Ascending aorta (tissue), 2 donors: ENCODE data around the gene TMEM100. TPM values are rescaled to one million over a fixed set of nuclear protein-coding genes. Genes with fewer than 3 reads are reported as not detected.
"Not testable (repeated sequence)": the region's sequence is repeated elsewhere in the genome, so short reads cannot be mapped to it uniquely, and the experiment has no call there.

Source experiments
- DNase-seq, 2 donors: peaks; one replicate each; pipeline ENCODE4 v3.0.0-alpha.2; 2019; ENCODE audit warnings: low spot score in 2 of 2
- H3K27ac ChIP-seq, 2 donors: fragments of 200-600 bp; sonication (generic); one replicate each; pipeline ENCODE4 v1.5.1; 2016 to 2017; ENCODE audit warnings: mild to moderate bottlenecking in 1 of 2
- H3K27me3 ChIP-seq: fragments of 200-600 bp; sonication (generic); one replicate; pipeline ENCODE4 v1.5.1; 2017
- H3K36me3 ChIP-seq, 2 donors: fragments of 200-600 bp; sonication (generic); one replicate each; pipeline ENCODE4 v1.5.1; 2016
- H3K4me1 ChIP-seq, 2 donors: fragments of 200-600 bp; sonication (generic); one replicate each; pipeline ENCODE4 v1.5.1; 2016 to 2017; ENCODE audit warnings: mild to moderate bottlenecking in 1 of 2
- H3K4me3 ChIP-seq, 2 donors: fragments of 200-600 bp; sonication (generic); one replicate each; pipeline ENCODE4 v1.5.1; 2016 to 2017; ENCODE audit warnings: mild to moderate bottlenecking in 1 of 2
- H3K9me3 ChIP-seq, 2 donors: fragments of 200-600 bp; sonication (generic); one replicate each; pipeline ENCODE4 v1.5.1; 2016
- intact Hi-C: fragments of 100-400 bp; cut with DNase I; formaldehyde crosslinking; loops from one replicate; pipeline ENCODE4 v1.15.1; 2023
- total RNA-seq: library from RNA; depleted of rRNA; stranded (reverse); fragments of >200 nt; gene quantifications from one replicate; pipeline ENCODE4 v1.1.0, GENCODE V29; 2016
- TF ChIP-seq, protein P1 (sequence below), 3 experiments: fragments of 200-600 bp in 2 of 3; fragments of 450-650 bp in 1 of 3; sonication (generic) in 2 of 3; IDR thresholded peaks; one replicate each; pipeline ENCODE4 v1.5.1; 2016 to 2019; ENCODE audit warnings: antibody characterized with exemption in 3 of 3, mild to moderate bottlenecking in 1 of 3, moderate library complexity in 1 of 3

TMEM100 gene
- total RNA-seq, 1 donor from 2014 or later: 1.7 TPM

DNA sequence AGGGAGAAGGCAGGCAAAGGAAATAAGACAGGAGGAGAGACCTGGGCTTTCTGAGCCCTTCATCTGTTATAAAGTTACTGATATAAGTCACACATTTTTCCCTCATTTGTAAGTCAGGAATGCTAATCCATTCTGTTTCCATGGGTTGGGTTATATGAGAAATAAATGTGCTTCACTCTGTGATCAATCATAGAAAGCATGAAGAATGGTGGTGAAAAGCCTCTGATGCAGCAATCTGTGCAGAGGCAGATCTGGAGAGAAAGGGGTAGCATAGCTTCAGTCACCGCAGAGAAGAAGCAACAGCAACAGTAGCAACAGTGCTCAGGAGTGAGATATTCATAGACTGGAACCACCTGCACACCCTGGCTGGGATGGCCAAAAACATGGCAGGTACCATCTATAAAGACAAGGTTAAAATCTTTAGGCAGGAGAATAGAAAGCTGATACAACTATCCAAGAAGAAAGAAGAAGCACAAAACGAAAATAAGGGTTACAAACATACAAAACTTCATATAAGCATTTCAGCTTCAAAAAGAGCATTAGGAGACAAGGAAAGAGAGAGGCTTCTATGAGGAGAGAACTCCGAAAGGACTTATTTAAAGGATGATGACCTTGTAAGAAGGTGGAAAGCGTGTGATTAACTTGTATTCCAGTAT is 41.9 kb downstream of the TMEM100 start:
- no peak for DNase-seq
- no peaks in the 10 kb centered on the region for H3K36me3 ChIP-seq
- intact Hi-C loops: no loop called here
- H3K9me3 ChIP-seq: no peaks in the 10 kb centered on the region
- no peak overlapping the region for H3K27ac ChIP-seq
- H3K4me3 ChIP-seq: no peak overlapping the region
- TF ChIP-seq, protein P1, sequence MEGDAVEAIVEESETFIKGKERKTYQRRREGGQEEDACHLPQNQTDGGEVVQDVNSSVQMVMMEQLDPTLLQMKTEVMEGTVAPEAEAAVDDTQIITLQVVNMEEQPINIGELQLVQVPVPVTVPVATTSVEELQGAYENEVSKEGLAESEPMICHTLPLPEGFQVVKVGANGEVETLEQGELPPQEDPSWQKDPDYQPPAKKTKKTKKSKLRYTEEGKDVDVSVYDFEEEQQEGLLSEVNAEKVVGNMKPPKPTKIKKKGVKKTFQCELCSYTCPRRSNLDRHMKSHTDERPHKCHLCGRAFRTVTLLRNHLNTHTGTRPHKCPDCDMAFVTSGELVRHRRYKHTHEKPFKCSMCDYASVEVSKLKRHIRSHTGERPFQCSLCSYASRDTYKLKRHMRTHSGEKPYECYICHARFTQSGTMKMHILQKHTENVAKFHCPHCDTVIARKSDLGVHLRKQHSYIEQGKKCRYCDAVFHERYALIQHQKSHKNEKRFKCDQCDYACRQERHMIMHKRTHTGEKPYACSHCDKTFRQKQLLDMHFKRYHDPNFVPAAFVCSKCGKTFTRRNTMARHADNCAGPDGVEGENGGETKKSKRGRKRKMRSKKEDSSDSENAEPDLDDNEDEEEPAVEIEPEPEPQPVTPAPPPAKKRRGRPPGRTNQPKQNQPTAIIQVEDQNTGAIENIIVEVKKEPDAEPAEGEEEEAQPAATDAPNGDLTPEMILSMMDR (IDR thresholded peaks at IDR 0.05): no peak
- H3K27me3 ChIP-seq: no peaks in the 10 kb centered on the region
- no peaks in the 10 kb centered on the region for H3K4me1 ChIP-seq

DNA sequence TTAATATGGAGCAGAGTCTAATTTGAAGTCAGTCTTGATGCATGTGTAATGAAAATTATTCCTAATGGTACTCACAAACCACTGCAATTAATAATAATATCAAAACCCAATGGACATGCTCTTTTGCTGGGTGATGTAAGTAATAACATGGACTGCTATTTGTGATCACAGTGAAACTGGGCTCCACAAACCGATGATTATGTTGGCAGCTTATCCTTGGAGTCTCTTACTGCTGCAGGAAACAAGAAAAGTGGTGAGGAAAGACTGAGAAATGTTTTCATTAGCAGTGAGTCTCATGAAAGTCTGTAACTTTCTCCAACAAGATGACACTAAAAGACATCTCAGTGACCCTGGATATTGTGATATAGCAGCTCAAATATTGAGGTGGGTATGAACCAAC is 45.2 kb downstream of the TMEM100 start:
- intact Hi-C loops: no loop called here
- TF ChIP-seq, protein P1 (IDR thresholded peaks at IDR 0.05): no peak

DNA sequence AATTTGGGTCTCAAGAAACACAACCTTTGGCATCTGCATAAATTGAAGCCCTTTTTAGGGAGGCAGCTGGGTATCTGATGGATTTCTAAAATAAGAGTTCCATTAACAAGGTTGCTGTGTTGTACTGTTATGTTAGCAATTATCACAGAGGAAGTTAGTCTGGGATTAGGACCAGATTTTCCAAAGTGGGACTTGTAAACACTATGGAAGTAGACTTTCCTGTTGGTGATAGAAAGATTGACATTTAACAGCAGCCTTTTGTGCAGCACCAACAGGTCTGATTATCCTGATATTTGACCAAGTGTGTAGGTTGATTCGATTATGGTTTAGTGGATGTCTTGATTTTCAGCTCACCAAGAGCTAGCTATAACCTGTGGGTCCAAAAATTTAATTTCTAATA is 46.4 kb downstream of the TMEM100 start:
- H3K9me3 ChIP-seq: no peaks in the 10 kb centered on the region
- H3K27me3 ChIP-seq: no peaks in the 10 kb centered on the region
- H3K4me1 ChIP-seq: no peaks in the 10 kb centered on the region
- TF ChIP-seq, protein P1 (IDR thresholded peaks at IDR 0.05): no peak
- no peak for DNase-seq
- no peak overlapping the region for H3K27ac ChIP-seq
- no peaks in the 10 kb centered on the region for H3K36me3 ChIP-seq
- intact Hi-C loops: no loop called here
- H3K4me3 ChIP-seq: no peak overlapping the region

More for the DNA sequence above, 45.2 kb downstream of the TMEM100 start:
- no peak for DNase-seq
- no peaks in the 10 kb centered on the region for H3K4me1 ChIP-seq
- H3K27me3 ChIP-seq: no peaks in the 10 kb centered on the region
- no peak overlapping the region for H3K27ac ChIP-seq
- H3K4me3 ChIP-seq: no peak overlapping the region
- no peaks in the 10 kb centered on the region for H3K36me3 ChIP-seq
- H3K9me3 ChIP-seq: no peaks in the 10 kb centered on the region

DNA sequence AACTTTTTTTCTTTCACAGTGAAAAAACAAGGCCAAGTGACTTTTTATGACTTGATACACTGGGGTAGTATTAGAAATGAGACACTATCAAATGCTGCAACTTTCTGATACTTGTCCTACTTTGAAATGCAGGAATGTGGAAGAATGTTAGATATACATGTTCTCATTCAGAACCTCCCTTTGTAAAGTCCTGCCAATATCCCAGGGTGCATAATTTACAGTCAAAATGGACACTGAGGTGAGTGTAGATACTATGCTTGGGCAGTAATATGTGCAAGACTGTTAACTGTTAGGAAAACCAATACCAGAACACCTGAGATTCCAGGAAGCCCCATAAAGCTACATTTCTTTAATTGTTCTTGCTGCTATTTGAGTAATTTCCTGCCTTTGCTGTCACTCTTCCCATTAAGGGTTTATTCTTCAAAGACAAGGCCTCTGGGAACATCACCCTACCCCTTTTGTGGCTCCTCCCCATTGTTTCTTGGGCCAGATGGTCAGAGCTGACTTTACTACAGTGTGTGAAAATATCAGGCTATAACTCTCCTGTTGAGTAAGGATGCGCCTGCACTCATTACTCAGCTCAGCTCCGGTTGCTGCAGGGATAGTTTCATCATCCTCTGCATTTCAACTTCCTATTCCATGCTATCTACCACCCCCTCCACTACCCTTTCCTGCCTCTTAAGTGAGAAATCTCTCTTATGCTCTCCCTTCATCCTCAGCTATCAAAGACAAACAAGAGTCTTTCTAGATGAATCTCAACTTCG is 48.7 kb downstream of the TMEM100 start:
- Histone ChIP-seq H3K9me3 (no peaks in the 10 kb centered on the region), H3K27ac (no peak overlapping the region), H3K27me3 (no peaks in the 10 kb centered on the region), H3K4me1 (no peaks in the 10 kb centered on the region), H3K4me3 (no peak overlapping the region), H3K36me3 (no peaks in the 10 kb centered on the region)
- DNase-seq: no peak
- TF ChIP-seq, protein P1 (IDR thresholded peaks at IDR 0.05): no peak
- intact Hi-C loops: no loop called here

DNA sequence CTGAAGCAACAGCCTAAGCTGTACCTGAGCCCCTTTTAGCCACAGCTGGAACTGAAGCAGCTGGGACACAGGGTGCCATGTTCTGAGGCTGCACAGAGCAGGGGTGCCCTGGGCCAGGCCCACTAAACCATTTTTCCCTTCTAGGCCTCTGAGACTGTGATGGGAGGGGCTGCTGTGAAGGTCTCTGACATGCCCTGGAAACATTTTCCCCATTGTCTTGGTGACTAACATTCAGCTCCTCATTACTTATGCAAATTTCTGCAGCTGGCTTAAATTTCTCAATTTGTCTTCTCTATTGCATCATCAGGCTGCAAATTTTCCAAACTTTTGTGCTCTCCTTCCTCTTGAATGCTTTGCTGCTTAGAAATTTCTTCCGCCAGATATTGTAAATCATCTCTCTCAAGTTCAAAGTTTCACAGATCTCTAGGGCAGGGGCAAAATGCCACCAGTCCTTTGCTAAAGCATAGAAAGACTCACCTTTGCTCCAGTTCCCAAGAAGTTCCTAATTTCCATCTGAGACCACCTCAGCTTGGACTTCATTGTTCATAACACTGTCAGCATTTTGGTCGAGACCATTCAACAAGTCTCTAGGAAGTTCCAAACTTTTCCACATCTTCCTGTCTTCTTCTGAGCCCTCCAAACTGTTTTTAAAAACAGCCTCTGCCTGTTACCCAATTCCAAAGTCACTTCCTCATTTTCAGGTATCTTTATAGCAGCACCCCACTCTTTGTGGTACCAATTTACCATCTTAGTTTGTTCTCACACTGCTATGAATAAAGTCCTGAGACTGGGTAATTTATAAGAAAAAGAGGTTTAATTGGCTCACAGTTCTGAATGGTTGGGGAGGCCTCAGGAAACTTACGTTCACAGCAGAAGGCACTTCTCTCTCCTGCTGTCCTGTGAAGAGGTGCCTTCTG is 49.8 kb downstream of the TMEM100 start:
- Histone ChIP-seq H3K27me3 (no peaks in the 10 kb centered on the region), H3K36me3 (no peaks in the 10 kb centered on the region), H3K27ac (no peak overlapping the region), H3K4me3 (no peak overlapping the region), H3K4me1 (no peaks in the 10 kb centered on the region), H3K9me3 (no peaks in the 10 kb centered on the region)
- DNase-seq: no peak
- TF ChIP-seq, protein P1 (IDR thresholded peaks at IDR 0.05): no peak
- intact Hi-C loops: no loop called here

DNA sequence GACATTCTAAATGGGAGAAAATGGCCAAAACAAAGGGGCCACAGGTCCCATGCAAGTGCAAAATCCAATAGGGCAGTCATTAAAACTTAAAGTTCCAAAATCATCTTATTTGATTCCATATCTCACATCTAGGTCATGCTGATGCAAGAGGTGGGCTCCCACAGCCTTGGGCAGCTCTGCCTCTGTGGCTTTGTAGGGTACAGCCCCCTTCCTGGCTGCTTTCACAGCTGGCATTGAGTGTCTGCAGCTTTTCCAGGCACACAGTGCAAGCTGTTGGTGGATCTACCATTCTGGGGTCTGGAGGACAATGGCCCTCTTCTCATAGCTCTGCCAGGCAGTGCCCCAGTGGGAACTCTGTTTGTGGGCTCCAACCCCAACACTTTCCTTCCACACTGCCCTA is 50.7 kb downstream of the TMEM100 start:
- H3K36me3 ChIP-seq, DNase-seq, H3K27ac ChIP-seq, H3K9me3 ChIP-seq, H3K4me1 ChIP-seq, H3K4me3 ChIP-seq, H3K27me3 ChIP-seq, intact Hi-C loops: not testable (repeated sequence)
